A549 treated with ZK216348 at 1 μM for 4 hours (cell line): ENCODE measurements around the gene CD48. TPM values are rescaled to one million over a fixed set of nuclear protein-coding genes. Genes with fewer than 3 reads are reported as not detected.

ENCODE experiments used
- total RNA-seq: library from RNA; stranded (reverse); fragments of 200-300 nt; extraction: Qiagen RNA extraction; gene quantifications from 5 replicates; pipeline ENCODE4 v1.2.3, GENCODE V29; 2022; ENCODE audit warnings: low read depth

Gene CD48
- total RNA-seq = not detected in 5 replicates

DNA sequence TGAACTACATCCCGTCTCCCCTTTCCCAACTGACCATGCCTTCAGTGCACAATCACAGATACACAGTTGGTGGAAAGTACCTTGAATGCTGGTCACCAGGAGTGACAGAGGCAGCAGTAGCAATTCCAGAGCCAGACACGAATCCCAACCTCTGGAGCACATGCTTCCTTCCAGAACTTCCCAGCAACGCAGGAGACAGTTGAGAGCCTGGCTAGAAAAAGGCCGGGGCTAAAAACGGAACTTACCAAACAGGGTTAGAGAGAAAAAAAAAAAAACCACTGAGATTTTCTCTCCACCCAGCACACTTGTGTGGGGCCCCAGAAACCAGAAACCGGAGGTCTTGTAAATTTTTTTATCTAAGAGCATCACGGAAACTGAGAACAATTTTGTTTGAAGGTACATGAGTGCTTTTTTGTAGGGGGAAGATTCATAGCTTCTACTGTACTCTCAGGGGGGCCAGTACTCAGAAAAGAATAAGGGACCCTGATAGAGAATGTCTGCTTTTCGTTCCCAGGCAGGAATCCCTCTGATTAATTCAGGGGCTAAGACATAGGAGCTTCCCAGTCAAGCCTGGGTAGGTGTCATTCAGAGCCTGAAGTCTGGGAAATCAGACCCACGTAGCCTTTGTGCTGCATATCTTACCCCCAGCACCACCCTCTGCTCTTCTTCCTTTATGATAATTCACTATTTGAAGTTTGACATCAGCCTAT is at the start of gene CD48:
Gene CD48, minus strand, starts transcription at position 221 of the 710 bp plus-strand sequence. Its CDS starts 59 bp downstream, at position 162.

GRCh38 chr1:160739098-160739511 is 27.5 kb upstream of the CD48 start, which contains the start of gene SLAMF7:
SLAMF7 (plus strand) TSS chr1:160739247; CDS start chr1:160739302, 55 bp downstream.

GRCh38 chr1:160646711-160647328 is 64.8 kb downstream of the CD48 start, which contains the start of gene SLAMF1:
SLAMF1 (minus strand) TSS chr1:160647044; CDS start chr1:160646945, 99 bp downstream.

Other genes starting within 250 kb of the CD48 start
- gene SLAMF6, start 188.6 kb downstream of the CD48 start, total RNA-seq = not detected in 5 replicates
- gene CD84, start 132.3 kb downstream of the CD48 start, total RNA-seq = not detected in 5 replicates
- gene SLAMF1, start 64.8 kb downstream of the CD48 start, total RNA-seq = not detected in 5 replicates
- gene SLAMF7, start 27.4 kb upstream of the CD48 start, total RNA-seq = 1.1 to 2.9 TPM (median 1.4 TPM) in 5 replicates
- gene LY9, start 84.4 kb upstream of the CD48 start, total RNA-seq = 0.09 to 0.12 TPM (median 0.12 TPM) in 3 of 5 replicates, not detected in the others
- not detected in 5 replicates for gene CD244, start 151.1 kb upstream of the CD48 start, total RNA-seq
- not detected in 5 replicates for gene ITLN1, start 173.4 kb upstream of the CD48 start, total RNA-seq
- gene ITLN2, start 243.0 kb upstream of the CD48 start, total RNA-seq = 0.14 to 1.1 TPM (median 0.36 TPM) in 5 replicates